ENCODE results near the gene TNFAIP3.

Gene TNFAIP3

DNA sequence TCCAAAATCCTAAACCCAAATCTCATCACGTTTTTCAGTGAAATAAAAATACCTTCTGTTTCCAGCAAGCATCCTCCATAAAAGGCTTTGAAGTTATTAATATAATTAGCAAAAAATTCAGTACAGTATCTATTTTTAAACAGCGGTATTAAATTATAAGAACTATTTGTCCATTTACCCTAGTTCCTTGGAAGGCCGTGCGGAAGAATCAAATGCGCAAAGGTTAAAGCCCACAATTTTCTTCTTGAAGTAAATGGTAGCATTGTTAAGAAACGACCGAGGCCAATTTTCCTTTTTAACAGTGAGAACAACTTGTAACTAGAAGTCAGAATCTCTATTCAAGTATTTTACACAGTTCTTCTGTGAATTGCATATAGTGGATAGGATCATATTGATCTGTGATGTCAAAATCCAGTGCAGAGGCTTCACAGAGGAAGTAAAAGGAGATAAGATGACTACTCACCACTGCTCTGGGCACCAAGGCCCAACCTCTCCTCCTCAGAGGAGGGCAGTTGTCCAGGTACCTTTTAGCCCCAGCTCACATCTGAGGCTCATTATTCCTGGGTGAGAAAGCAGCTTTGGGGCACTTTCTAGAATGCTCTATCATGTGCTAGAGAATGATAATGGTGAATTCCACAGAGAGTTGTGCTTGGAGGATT, 36.3 kb downstream of the TNFAIP3 start:
- no peak for DNase-seq (ENCODE audit: low spot score)

DNA sequence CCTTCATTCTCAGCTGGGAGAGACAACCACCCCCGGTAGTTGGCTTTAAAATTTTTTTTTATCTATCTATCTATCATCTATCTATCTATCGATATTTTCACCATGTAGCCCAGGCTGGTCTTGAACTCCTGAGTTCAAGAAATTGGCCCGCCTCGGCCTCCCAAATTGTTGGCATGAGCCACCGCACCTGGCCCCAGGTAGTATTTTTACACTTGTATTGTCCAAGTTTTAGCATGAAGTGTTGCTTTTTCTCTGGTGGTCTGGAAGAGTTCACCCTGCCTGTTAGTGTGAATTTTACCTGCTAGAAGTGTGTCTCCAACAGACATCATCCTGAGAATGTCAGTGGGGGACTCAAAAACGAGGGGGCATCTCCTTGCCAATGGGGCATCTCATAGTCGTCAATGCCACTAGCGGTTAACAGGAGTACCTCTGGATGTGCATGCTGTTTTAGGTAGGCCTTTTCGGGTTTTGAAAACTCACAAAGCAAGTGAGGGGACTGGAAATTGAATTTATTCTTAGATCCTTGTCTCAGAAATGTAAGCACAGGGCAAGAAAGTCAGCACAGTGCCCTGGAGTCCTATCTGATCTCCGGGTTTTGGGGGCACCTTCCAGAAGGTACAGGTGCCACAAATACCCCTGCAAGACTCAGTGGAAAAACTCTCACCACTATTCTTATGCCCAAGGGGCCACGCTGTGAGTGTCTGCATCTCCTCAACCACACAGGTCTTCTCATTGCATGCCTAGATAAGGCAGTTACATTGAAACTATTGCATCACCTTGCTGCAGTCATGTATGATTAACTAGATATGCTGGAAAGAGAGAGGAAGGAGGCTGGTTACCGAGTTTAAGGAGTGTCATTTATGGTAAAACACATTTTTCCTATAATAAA, 37.1 kb downstream of the TNFAIP3 start:
- DNase-seq (ENCODE audit: low spot score): no peak

DNA sequence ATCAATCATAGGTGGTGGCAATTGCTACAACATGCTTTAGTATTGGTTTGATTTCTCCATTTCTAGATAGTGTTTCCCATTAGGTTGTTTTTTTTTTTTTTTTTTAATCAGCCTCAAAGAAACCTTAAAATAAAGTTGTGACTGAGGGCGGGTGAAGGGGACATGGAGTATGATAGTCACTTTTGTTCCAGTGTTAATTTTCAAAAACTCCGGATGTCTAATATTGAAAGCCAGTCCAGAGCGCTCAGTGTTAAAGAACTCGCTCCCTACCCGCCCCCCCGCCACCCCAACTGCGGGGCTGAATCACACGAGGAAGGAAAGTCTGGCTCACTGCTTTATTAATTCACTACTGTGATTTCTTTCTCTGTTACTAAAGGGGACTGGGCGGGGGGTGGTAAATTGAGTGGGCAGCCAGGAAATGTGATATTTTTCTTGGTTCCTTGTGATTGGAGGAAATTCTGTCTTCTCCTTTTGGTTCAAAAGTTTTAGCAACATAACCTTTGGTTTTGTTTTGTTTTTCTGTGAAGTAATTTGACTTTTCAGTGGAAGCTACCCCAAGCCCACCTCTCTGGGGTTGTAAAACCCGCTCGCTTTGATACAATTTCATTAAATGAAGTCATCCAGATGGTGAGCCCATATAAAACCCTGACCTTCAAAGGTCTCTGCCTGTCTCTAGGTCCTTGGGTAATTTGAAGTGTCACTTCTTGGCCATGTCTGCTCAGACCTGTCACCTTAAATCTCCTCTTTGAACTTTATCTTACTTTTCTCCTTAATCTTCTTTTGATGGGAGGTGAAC, 38.0 kb downstream of the TNFAIP3 start:
- no peak for DNase-seq (ENCODE audit: low spot score)

DNA sequence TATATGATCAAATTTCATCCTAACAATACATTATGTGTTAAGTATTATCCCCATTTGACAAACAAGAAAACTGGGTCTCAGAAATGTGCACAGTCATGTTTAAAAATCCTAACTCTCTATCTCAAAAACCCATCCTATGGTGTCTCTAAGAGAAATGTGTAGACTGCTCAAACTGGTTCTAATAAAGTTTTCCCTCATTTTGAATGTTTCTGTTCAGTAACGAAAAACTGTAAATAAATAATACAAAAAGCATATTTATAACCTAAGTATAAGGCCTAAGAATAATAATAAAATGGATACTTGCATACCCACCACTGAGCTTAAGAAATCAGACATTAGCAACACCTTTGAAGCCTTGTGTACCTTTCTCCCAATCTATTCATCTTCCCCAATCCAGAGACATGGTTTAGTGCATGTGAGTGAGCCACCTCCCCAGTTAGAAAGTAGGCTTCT, 39.0 kb downstream of the TNFAIP3 start:
- DNase-seq (ENCODE audit: low spot score): no peak

DNA sequence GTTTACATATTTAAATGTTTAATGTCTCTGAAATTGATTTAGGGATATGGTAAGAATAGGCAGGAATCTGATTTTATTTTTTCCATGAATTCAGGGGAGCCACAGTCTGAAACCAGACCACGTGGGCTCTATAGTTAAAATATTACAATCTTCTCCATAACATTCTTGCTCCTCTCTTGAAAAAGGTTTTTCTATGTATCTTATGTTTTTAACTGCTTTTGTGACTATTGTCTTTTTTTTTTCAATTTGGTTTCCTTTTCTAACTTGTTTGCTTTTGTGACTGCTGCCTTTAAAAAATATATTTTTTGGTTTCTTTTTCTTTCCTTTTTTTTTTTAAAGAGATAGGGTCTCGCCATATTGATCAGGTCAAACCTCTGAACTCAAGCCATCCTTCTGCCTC, 40.1 kb downstream of the TNFAIP3 start:
- no peak for DNase-seq (ENCODE audit: low spot score)

DNA sequence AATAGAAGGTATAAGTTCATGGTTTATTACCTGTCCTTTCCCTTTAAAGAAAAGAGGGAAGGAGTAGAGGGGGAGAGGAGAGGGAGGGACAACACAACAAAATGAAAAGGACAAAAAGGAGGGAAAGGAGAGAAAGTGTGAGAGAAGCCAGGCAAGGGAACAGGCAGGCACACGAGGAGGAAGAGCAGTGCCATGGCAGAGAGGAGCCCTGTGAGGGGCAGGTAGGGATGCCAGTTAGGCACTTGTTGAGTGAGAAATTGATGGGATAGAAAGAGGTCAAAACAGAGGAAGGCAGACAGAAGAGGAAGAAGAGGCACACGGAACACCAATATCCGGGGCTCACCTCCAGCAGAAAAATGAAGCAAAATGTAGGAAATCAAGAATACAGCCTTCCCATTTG, 42.5 kb downstream of the TNFAIP3 start:
- DNase-seq (ENCODE audit: low spot score): no peak

DNA sequence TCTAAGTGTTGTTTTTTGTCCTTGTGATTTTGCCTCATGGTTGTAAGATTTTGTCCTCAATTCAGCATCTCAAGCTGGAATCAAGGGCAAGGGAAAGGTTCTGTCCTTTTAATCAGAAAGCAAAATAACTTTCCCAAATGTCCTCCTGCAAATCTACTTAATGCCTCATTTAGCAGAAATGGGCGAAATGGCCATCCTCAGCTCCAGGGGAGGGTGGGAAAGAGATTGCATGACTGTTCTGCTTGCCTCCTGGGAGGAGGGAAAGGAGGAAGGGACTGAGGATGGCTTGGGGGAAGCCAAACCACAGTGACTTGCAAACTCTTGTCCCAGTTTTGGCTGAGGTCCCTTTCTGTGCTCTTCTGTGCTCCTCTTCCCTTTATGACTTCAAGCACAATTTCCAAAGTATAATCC, 43.4 kb downstream of the TNFAIP3 start:
- no peak for DNase-seq (ENCODE audit: low spot score)

DNA sequence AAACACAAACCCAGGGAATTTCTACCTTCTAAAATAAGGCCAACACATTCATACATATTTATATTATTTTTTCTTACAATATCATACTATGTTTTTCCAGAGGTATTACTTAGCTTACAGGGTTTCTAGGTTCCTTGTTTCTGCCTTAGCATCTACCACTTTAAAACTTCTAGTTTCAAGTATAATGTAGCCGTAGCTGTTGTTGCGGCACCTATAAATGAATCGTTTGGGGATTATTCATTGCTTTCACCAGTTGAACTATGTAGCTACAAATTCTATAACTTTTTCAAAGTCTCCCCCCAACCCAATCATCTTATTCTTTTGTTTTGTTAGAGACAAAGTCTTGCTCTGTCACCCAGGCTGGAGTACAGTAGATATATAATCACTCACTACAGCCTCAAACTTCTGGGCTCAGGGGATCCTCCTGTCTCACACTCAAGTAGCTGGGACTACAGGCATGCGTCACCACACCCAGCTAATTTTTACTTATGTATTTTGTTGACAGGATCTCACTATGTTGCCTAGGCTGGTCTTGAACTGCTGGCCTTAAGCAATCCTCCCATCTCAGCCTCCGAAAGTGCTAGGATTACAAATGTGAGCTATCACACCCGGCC, 43.9 kb downstream of the TNFAIP3 start:
- DNase-seq (ENCODE audit: low spot score): no peak

DNA sequence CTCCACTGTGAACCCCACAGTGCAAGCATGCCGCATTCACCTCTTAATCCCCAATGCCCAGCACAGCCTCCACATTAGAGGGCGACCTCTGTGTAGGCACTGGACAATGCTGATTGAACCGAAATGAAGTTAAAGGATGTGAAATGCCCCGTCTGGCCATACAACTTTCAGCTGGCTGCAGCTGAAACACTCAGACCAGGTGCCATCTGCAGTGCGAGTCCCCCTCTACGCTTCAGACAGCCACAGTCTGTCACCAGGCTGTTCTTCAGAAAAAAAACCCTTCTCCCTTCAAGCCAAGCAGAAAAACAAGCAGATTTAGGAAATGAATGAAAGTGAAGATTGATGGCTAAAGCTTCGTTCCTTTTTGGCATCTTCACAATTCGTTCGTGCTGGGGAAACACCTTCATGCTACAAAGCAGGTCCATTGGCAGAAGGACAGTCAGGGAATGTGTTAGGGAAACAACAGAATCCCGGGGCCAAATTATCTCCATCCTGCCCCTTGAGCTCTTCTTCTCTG, 44.7 kb downstream of the TNFAIP3 start:
- peak; percentile 2 for DNase-seq (ENCODE audit: low spot score)

DNA sequence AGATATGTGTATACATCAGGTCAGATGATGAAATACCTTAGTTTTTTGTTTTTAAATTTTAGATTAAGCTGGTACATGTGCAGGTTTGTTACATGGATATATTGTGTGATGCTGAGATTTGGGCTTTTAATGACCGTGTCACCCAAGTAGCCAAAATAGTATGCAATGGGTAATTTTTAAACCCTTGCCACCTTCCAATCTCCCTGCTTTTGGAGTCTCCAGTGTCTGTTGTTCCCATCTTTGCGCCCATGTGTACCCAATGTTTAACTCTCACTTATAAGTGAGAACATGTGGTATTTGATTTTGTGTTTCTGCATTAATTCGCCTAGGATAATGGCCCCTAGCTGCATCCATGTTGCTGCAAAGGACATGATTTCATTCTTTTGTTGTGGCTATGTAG, 45.8 kb downstream of the TNFAIP3 start:
- no peak for DNase-seq (ENCODE audit: low spot score)

DNA sequence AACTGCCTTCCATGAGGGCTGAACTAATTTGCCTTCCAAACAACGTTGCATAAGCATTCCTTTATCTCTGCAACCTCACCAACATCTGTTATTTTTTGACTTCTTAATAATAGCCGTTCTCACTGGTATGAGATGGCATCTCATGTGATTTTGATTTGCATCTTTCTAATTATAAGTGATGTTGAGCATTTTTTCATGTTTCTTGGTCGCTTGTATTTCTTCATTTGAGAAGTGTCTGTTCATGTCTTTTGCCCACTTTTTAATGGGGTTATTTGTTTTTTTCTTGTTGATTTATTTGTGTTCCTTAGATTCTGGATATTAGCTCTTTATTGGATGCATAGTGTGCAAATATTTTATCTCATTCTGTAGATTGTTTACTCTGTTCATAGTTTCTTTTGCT, 46.4 kb downstream of the TNFAIP3 start:
- DNase-seq (ENCODE audit: low spot score): no peak

DNA sequence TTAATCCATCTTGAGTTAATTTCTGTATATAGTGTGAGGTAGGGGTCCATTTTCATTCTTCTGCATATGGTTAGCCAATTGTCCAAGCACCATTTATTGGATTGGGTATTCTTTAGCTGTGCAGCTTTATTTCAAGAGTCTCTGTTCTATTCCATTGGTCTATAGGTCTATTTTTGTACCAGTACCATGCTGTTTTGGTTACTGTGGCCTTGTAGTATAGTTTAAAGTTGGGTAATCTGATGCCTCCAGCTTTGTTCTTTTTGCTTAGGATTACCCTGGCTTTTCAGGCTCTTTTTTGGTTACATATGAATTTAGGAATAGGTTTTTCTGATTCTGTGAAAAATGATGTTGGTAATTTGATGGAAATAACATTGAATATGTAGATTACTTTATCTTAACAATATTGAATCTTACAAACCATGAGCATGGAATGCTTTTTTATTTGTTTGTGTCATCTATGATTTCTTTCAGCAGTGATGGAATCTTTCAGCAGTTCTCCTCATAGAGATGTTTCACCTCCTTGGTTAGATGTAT, 47.0 kb downstream of the TNFAIP3 start:
- DNase-seq (ENCODE audit: low spot score): no peak

DNA sequence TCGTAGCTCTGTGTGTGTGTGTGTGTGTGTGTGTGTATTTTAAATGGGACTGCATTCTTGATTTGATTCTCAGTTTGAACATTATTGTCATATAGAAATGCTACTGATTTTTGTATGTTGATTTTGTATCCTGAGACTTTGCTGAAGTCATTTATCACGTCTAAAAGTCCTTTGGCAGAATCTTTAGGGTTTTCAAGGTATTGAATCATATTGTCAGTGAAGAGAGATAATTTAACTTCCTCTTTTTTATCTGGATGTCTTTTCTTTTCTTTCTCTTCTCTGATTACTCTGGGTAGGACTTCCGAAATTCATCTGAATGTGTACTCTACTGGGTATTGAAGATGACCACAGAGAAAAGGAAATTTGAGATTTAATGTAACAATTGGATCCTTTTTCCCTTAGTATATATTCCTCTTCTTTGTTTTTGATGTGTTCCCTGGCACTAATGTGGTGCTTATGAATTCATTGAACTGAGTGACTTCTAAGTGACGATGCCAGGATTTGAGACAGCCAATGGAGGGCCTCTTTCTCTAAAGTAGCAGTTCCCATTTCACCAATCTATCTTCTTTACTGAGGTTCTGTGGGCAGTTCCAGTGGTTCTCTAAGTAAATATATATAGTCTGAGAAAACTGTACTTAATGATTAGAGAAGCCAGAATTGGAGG, 47.6 kb downstream of the TNFAIP3 start:
- DNase-seq (ENCODE audit: low spot score): no peak

DNA sequence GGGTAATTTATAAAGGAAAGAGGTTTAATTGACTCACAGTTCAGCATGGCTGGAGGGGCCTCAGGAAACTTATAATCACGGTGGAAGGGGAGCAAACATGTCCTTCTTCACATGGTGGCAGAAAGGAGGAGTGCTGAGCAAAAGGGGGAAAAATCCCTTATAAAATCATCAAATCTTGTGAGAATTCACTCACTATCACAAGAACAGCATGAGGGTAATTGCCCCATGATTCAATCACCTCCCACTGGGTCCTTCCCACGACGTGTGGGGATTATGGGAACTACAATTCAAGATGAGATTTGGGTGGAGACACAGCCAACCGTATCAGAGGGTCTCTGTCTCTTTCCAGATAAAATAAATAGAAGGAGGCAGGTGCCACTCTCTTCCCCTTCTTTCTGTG, 48.7 kb downstream of the TNFAIP3 start:
- DNase-seq (ENCODE audit: low spot score): no peak

DNA sequence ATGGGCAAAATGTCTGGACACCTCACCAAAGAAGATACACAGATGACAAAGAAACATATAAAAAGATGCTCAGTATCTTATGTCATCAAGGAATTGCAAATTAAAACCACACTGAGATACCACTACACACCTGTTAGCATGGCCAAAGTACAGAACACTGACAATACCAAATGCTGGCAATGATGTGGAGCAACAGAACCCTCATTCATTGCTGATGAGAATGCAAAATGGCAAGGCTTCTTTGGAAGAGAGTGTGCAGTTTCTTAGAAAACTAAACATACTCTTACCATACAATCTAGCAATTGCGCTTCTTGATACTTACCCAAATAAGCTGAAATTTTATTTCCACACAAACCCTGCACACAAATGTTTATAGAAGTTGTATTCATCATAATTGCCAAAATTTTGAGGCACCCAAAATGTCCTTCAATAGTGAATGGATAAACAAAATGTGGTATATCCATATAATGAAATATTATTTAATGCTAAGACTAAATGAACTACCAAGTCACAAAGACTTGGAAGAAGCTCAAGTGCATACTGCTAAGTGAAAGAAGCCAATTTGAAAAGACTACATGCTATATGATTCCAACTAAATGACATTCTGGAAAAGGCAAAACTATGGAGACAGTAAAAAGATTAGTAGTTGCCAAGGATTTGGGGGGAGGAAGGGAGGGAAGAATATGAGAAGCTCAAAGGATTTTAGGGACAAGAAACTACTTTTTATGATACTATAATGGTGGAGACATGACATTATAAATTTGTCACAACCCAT, 50.7 kb downstream of the TNFAIP3 start:
- no peak for DNase-seq (ENCODE audit: low spot score)

DNA sequence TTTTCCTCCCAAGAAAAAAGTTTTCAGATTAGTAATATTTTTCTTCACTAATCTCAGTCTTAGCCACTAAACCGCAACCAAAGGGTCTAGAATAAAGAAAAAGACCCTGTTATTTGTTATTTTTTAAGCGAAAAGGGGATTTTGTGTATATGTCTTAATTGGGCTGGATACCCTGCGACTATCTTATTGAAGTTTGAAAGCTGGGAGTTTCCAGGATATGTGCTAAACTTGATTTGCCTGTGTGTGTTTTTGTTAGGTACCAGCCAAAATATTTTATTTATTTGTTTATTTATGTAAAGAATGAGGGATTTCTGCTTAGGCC, 52.4 kb downstream of the TNFAIP3 start:
- DNase-seq (ENCODE audit: low spot score): no peak

DNA sequence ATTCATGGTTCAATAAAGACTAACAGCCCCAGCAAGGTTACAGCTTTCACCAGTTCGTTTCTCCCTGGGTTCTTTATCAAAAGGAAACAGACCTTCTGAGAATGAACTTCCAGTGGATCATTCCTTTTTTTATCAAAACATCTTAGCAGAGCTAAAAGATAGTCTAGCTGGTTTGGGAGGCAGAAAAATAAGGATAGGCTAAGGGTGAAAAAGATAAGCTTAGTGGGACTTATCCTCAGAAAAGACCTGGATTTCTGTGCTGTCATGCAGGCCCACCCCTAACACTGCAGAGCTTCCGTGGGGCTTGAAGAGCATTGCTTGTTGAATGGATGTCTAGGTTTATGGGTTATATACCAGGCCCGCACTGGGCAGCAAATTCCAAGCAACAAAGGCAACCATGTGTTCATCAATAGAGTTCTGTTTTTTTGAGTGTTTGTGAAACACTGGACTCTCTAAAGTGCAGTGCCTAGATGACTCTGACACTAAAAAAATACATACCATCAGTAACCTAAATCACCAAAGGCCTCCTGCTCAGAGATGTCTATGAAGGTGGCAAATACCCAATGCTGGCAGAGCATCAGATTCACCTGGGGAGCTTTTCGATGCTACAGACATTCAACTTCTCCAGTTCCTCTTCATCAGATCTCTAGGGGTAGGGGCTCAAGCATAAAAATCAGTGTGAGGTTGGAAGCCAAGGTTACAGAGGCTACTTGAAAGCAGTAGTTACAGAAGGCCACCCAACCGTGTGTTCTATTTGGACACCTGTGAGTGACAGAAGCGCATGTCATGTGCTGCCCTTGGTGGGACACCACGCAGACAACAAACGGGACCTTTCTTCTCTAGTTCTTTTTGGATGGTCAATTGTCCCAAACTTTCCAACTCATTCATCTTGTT, 53.0 kb downstream of the TNFAIP3 start:
- DNase-seq (ENCODE audit: low spot score): no peak

DNA sequence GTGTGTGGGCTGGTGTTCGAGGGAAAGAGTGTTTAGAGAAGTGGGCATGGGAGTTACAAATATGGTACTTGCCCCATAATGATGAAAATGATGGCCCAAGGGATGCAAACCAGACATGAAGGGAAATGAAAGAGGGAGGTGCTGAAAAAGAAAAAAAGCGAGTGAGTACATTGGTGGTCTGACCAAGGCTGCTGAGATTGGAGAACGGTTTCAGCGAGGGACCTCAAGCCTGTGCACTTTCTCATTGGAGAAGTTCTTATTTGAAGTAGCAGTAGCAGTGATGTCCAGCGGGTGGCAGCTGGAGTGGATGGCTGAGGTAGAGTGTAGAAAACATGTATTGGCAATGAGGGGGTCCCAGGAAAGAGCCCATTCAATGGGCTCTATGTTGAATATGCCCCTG, 54.8 kb downstream of the TNFAIP3 start:
- no peak for DNase-seq (ENCODE audit: low spot score)

DNA sequence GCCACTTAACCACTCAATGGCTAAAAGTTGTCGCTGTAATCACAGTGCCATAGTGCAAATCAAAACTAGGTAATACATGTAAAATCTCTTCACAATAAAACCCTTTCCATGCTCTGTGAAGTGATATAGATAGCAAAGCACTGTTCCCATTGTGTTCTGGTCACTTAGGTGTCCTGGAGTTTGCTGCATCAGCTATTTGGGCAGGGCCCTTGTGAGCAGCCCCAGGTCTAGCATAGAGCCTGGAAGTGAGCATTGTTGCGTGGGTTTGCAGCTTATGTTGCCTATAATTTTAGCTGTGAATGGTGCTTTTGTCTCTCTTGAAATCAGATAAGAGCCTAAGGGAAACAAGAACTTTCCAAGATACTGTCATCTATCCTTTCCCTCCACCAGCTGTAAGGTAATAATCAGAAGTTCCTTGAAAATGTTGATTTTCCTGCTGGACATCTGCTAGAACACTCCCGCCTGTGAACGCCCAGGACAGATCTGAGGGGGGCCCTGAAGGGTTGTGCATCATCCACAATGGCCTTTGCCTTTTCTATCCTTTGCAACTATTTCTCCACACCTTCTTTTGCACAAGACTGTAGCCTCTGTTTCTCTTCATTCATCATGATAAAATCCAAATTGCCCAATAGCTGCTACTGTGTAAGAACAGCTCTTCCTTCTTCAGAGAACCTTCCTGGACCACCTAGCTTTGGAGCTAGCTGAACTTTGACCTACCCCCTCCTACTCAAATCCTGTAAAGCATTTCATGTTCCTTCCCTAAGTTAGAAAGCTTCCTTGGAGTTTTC, 57.0 kb downstream of the TNFAIP3 start:
- DNase-seq (ENCODE audit: low spot score): no peak
